Ishikawa (cell line): ENCODE measurements around the gene CPA3.

ENCODE experiments used
- CEBPB ChIP-seq: IDR thresholded peaks from 2 replicates; pipeline ENCODE4 v1.6.1; 2012
- CREB1 ChIP-seq: IDR thresholded peaks from 2 replicates; pipeline ENCODE4 v1.6.1; 2012; ENCODE audit warnings: low read depth
- EGR1 ChIP-seq: IDR thresholded peaks from 2 replicates; pipeline ENCODE4 v1.6.1; 2012
- EP300 ChIP-seq: IDR thresholded peaks from 2 replicates; pipeline ENCODE4 v1.6.1; 2012; ENCODE audit warnings: borderline replicate concordance
- FOXM1 ChIP-seq: IDR thresholded peaks from 2 replicates; pipeline ENCODE4 v1.6.1; 2012; ENCODE audit warnings: low read depth, borderline replicate concordance
- MAX ChIP-seq: IDR thresholded peaks from 2 replicates; pipeline ENCODE4 v1.6.1; 2012
- NFIC ChIP-seq: IDR thresholded peaks from 2 replicates; pipeline ENCODE4 v1.6.1; 2012
- RAD21 ChIP-seq: IDR thresholded peaks from 2 replicates; pipeline ENCODE4 v1.6.1; 2012; ENCODE audit warnings: low read depth
- REST ChIP-seq: IDR thresholded peaks from 2 replicates; pipeline ENCODE4 v1.6.1; 2012; ENCODE audit warnings: low read depth, mild to moderate bottlenecking
- TAF1 ChIP-seq: IDR thresholded peaks from 2 replicates; pipeline ENCODE4 v1.6.1; 2012; ENCODE audit warnings: low read depth, mild to moderate bottlenecking
- TCF12 ChIP-seq: IDR thresholded peaks from 2 replicates; pipeline ENCODE4 v1.6.1; 2012; ENCODE audit warnings: low read depth
- TEAD4 ChIP-seq: IDR thresholded peaks from 2 replicates; pipeline ENCODE4 v1.6.1; 2012
- USF1 ChIP-seq: IDR thresholded peaks from 2 replicates; pipeline ENCODE4 v1.6.1; 2012
- YY1 ChIP-seq: IDR thresholded peaks from 2 replicates; pipeline ENCODE4 v1.6.1; 2012; ENCODE audit warnings: low read depth
- ZBTB7A ChIP-seq: IDR thresholded peaks from 2 replicates; pipeline ENCODE4 v1.6.1; 2012; ENCODE audit warnings: low read depth

The CPA3 gene

DNA sequence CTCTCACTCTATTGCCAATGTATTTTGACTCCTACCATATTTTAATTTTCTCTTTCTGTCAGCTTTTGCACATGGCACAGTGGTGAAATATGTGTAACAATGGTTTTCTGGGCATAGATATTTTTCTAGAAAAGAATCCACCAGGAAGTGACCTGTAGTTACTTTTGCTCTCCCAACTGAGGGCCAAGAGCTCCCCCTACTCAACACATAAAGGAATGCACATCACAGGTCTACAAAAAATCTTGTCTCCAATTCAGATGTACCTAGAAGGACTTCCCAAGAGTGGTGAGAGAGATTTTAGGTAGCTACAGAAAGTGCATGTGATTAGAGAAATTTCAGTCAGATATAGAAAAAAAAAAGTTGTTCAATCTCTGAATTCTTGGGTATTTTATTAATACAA is 15.6 kb downstream of the CPA3 start:
- peak; percentile 46; the same call in 1 of the 2 replicates for TF ChIP-seq RAD21
- TF ChIP-seq EP300, result no peak

GRCh38 chr3:148881286-148881685 is 16.2 kb downstream of the CPA3 start:
- TF ChIP-seq TCF12 (no peak), CREB1 (no peak), ZBTB7A (no peak), RAD21 (no peak), REST (no peak), TAF1 (no peak), MAX (no peak), FOXM1 (no peak), USF1 (no peak), YY1 (no peak), NFIC (no peak), TEAD4 (no peak), EP300 (no peak), EGR1 (no peak)

- TF ChIP-seq FOXM1 (peak; percentile 72; the same call in 1 of the 2 replicates), TAF1 (no peak), YY1 (no peak), CEBPB (no peak), NFIC (peak; percentile 50; the same call in 1 of the 2 replicates), MAX (no peak; the same call in 1 of the 2 replicates), CREB1 (no peak), RAD21 (no peak), TCF12 (0 out of 2 replicates have a peak, but pooled peaks have one; percentile 15)
Measured at GRCh38 chr3:148882288-148882687, 17.2 kb downstream of the CPA3 start.

DNA sequence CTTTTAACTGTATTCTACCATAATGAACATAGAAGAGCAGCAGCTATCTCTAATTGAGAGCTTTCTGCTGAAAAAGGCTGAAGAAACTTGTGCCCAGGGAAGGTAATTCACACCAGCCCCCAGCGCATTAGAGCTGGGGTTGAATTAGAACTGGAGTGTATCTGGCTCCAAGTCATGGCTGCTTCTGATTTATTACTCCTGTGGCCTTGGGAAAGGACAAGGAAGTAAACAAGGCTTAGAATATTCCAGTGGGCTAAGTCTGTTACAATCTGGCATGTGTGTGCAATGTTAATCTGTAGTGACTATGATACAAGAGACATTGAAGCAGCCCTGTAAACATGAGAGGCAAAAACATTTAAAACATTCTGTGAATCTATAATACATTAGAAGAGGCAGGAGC is 18.1 kb downstream of the CPA3 start:
- TF ChIP-seq EGR1 (no peak), USF1 (no peak), CEBPB (no peak), TCF12 (no peak), TAF1 (no peak), MAX (no peak), TEAD4 (no peak), REST (no peak), FOXM1 (no peak), YY1 (no peak), EP300 (no peak), ZBTB7A (no peak), NFIC (no peak), CREB1 (no peak), RAD21 (no peak)

- TF ChIP-seq RAD21 (no peak), CREB1 (no peak), TEAD4 (no peak), ZBTB7A (no peak), TAF1 (no peak), TCF12 (no peak), FOXM1 (no peak), EGR1 (no peak), YY1 (no peak), REST (no peak), EP300 (no peak), NFIC (no peak), CEBPB (no peak), USF1 (no peak), MAX (no peak)
Measured at GRCh38 chr3:148884261-148884660, 19.2 kb downstream of the CPA3 start.
